Measurements from ENCODE around the gene XKRX. TPM values are rescaled to one million over a fixed set of nuclear protein-coding genes. Genes with fewer than 3 reads are reported as not detected.

Gene XKRX
- total RNA-seq, 4 donors from 2014 or later = 2.3 to 4.4 (median 3.6) TPM

GRCh38 chrX:100969408-100969807, 40.7 kb upstream of the XKRX start, which contains the start of gene ARL13A:
ARL13A (plus strand) TSS chrX:100969708; CDS start chrX:100973690, 3,982 bp downstream.
- Histone ChIP-seq H3K4me1 (no peaks in the 10 kb centered on the region), H3K27me3 (no peaks in the 10 kb centered on the region), H3K4me3 (no peak within 1 kb of the TSS), H3K9me3 (no peaks in the 10 kb centered on the region), H3K27ac (no peak within 1 kb of the TSS), H3K36me3 (no peaks in the 10 kb centered on the region)
- 58 to 93% methylated on average over 2 of the region's 2 CpGs for WGBS, 2 donors
- TF ChIP-seq POLR2A (IDR thresholded peaks at IDR 0.05) = no peak
- TF ChIP-seq, protein P1, sequence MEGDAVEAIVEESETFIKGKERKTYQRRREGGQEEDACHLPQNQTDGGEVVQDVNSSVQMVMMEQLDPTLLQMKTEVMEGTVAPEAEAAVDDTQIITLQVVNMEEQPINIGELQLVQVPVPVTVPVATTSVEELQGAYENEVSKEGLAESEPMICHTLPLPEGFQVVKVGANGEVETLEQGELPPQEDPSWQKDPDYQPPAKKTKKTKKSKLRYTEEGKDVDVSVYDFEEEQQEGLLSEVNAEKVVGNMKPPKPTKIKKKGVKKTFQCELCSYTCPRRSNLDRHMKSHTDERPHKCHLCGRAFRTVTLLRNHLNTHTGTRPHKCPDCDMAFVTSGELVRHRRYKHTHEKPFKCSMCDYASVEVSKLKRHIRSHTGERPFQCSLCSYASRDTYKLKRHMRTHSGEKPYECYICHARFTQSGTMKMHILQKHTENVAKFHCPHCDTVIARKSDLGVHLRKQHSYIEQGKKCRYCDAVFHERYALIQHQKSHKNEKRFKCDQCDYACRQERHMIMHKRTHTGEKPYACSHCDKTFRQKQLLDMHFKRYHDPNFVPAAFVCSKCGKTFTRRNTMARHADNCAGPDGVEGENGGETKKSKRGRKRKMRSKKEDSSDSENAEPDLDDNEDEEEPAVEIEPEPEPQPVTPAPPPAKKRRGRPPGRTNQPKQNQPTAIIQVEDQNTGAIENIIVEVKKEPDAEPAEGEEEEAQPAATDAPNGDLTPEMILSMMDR (IDR thresholded peaks at IDR 0.05) = no peak
- intact Hi-C loops (cut with DNase I) = no loop called here
- DNase-seq = no peak

GRCh38 chrX:100964362-100964761, 35.6 kb upstream of the XKRX start:
- TF ChIP-seq, protein P1 (IDR thresholded peaks at IDR 0.05) = no peak
- no peak for TF ChIP-seq POLR2A (IDR thresholded peaks at IDR 0.05)

GRCh38 chrX:100962811-100963210, 34.1 kb upstream of the XKRX start:
- Histone ChIP-seq H3K27me3 (no peaks in the 10 kb centered on the region), H3K9me3 (no peaks in the 10 kb centered on the region), H3K27ac (no peak overlapping the region), H3K36me3 (no peaks in the 10 kb centered on the region), H3K4me3 (no peak overlapping the region), H3K4me1 (no peaks in the 10 kb centered on the region)
- 70 to 76% methylated on average over 3 of the region's 3 CpGs for WGBS, 2 donors
- TF ChIP-seq POLR2A (IDR thresholded peaks at IDR 0.05) = no peak
- TF ChIP-seq, protein P1 (IDR thresholded peaks at IDR 0.05) = no peak
- intact Hi-C loops (cut with DNase I) = no loop called here
- DNase-seq = no peak

More at GRCh38 chrX:100964362-100964761, 35.6 kb upstream of the XKRX start:
- Histone ChIP-seq H3K4me1 (no peaks in the 10 kb centered on the region), H3K27me3 (no peaks in the 10 kb centered on the region), H3K4me3 (no peak overlapping the region), H3K9me3 (no peaks in the 10 kb centered on the region), H3K36me3 (no peaks in the 10 kb centered on the region), H3K27ac (no peak overlapping the region)
- intact Hi-C loops (cut with DNase I) = no loop called here
- no peak for DNase-seq

- TF ChIP-seq POLR2A (IDR thresholded peaks at IDR 0.05) = no peak
- TF ChIP-seq, protein P1 (IDR thresholded peaks at IDR 0.05) = no peak
- Histone ChIP-seq H3K4me3 (no peak overlapping the region), H3K4me1 (no peaks in the 10 kb centered on the region), H3K36me3 (no peaks in the 10 kb centered on the region), H3K27me3 (no peaks in the 10 kb centered on the region), H3K27ac (no peak overlapping the region), H3K9me3 (no peaks in the 10 kb centered on the region)
- intact Hi-C loops (cut with DNase I) = no loop called here
- 100% methylated on average over 1 of the region's 1 CpG; no CpG with 5 or more reads in 1 of the 2 donors for WGBS, 2 donors
- no peak for DNase-seq
Measured at GRCh38 chrX:100948557-100948956, 19.8 kb upstream of the XKRX start.

DNA sequence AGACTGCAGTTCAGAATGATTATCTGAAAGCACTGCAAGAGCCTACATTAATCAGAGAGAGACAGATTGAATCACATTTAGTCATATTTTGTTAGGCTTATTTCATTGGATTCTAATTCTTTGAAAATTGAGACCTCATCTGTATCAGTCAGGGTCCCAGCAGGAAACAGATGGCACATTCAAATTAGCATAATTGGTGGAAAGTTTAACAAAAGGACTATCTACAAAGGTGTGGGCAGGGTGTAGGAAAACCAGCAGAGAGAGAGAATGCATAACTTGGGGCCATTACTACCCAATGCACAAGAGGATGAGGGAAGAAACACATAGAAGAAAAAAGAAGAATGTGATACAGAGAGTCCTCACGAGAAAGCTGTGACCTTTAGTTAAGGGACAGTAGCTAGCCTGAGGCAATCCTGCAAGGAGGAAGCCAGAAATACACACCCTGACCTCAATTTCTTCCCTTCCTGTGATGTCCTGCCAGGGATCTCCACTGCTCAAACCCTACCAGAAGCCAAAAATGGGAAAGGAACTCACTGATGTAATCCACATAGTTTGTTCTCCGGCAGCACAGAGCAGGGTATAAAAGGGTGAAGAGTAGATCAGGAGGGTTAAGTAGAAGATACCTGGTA, 17.7 kb upstream of the XKRX start:
- Histone ChIP-seq H3K4me3 (no peak overlapping the region), H3K9me3 (no peaks in the 10 kb centered on the region), H3K27ac (no peak overlapping the region), H3K27me3 (no peaks in the 10 kb centered on the region), H3K4me1 (no peaks in the 10 kb centered on the region), H3K36me3 (no peaks in the 10 kb centered on the region)
- 37 to 42% methylated on average over 2 of the region's 2 CpGs for WGBS, 2 donors
- TF ChIP-seq, protein P1 (IDR thresholded peaks at IDR 0.05) = no peak
- TF ChIP-seq POLR2A (IDR thresholded peaks at IDR 0.05) = no peak
- intact Hi-C loops (cut with DNase I) = no loop called here
- DNase-seq = no peak
